ENCODE data around the gene C1QTNF8. TPM values are rescaled to one million over a fixed set of nuclear protein-coding genes. Genes with fewer than 3 reads are reported as not detected.

Gene C1QTNF8
- total RNA-seq, 4 donors from 2014 or later = not detected

GRCh38 chr16:1076801-1077576 is 19.1 kb downstream of the C1QTNF8 start:
- TF ChIP-seq CTCF (IDR thresholded peaks at IDR 0.05) (no peak), POLR2A (IDR thresholded peaks at IDR 0.05) (no peak)
- H3K36me3 ChIP-seq = no peaks in the 10 kb centered on the region

GRCh38 chr16:1075546-1075945 is 20.5 kb downstream of the C1QTNF8 start:
- DNase-seq = no peak
- Histone ChIP-seq H3K9me3 (no peaks in the 10 kb centered on the region), H3K27ac (no peak overlapping the region), H3K4me3 (no peak overlapping the region), H3K4me1 (no peaks in the 10 kb centered on the region), H3K27me3 (peaks cover 0 to 42% of the 10 kb centered on the region in 2 donors), H3K36me3 (no peaks in the 10 kb centered on the region)
- TF ChIP-seq CTCF (IDR thresholded peaks at IDR 0.05) (no peak), POLR2A (IDR thresholded peaks at IDR 0.05) (no peak)
- intact Hi-C loops (cut with DNase I; ENCODE audit: low total_unique reads) = no loop called here

More at GRCh38 chr16:1076801-1077576, 19.1 kb downstream of the C1QTNF8 start:
- DNase-seq = no peak
- no peak overlapping the region for H3K4me3 ChIP-seq
- no peak overlapping the region for H3K27ac ChIP-seq
- intact Hi-C loops (cut with DNase I; ENCODE audit: low total_unique reads) = no loop called here
- H3K9me3 ChIP-seq = no peaks in the 10 kb centered on the region
- peaks cover 0 to 35% of the 10 kb centered on the region in 2 donors for H3K27me3 ChIP-seq
- no peaks in the 10 kb centered on the region for H3K4me1 ChIP-seq

GRCh38 chr16:1074379-1074649 is 21.7 kb downstream of the C1QTNF8 start:
- intact Hi-C loops (cut with DNase I; ENCODE audit: low total_unique reads) = no loop called here
- no peak for DNase-seq
- no peaks in the 10 kb centered on the region for H3K9me3 ChIP-seq
- H3K27me3 ChIP-seq = peaks cover 0 to 39% of the 10 kb centered on the region in 2 donors
- no peaks in the 10 kb centered on the region for H3K4me1 ChIP-seq
- no peaks in the 10 kb centered on the region for H3K36me3 ChIP-seq
- no peak for TF ChIP-seq CTCF (IDR thresholded peaks at IDR 0.05)
- no peak for TF ChIP-seq POLR2A (IDR thresholded peaks at IDR 0.05)
- no peak overlapping the region for H3K27ac ChIP-seq
- H3K4me3 ChIP-seq = no peak overlapping the region

GRCh38 chr16:1073566-1074378 is 22.3 kb downstream of the C1QTNF8 start:
- no peak for DNase-seq
- H3K36me3 ChIP-seq = no peaks in the 10 kb centered on the region
- no peak overlapping the region for H3K27ac ChIP-seq
- TF ChIP-seq POLR2A (IDR thresholded peaks at IDR 0.05) = no peak
- no peak for TF ChIP-seq CTCF (IDR thresholded peaks at IDR 0.05)
- no peaks in the 10 kb centered on the region for H3K9me3 ChIP-seq
- H3K4me1 ChIP-seq = no peaks in the 10 kb centered on the region
- H3K27me3 ChIP-seq = peaks cover 0 to 39% of the 10 kb centered on the region in 2 donors
- intact Hi-C loops (cut with DNase I; ENCODE audit: low total_unique reads) = no loop called here
- no peak overlapping the region for H3K4me3 ChIP-seq

GRCh38 chr16:1073262-1073558 is 22.8 kb downstream of the C1QTNF8 start:
- intact Hi-C loops (cut with DNase I; ENCODE audit: low total_unique reads) = no loop called here
- H3K27me3 ChIP-seq = peaks cover 0 to 37% of the 10 kb centered on the region in 2 donors
- TF ChIP-seq POLR2A (IDR thresholded peaks at IDR 0.05) = no peak
- TF ChIP-seq CTCF (IDR thresholded peaks at IDR 0.05) = no peak
- no peak for DNase-seq
- no peaks in the 10 kb centered on the region for H3K4me1 ChIP-seq
- H3K9me3 ChIP-seq = no peaks in the 10 kb centered on the region
- no peaks in the 10 kb centered on the region for H3K36me3 ChIP-seq
- H3K4me3 ChIP-seq = no peak overlapping the region
- no peak overlapping the region for H3K27ac ChIP-seq
